ENCODE measurements around the gene BLACAT1.

BLACAT1 gene

GRCh38 chr1:205429762-205430695 is 25.8 kb downstream of the BLACAT1 start:
- Histone ChIP-seq H3K36me3 (no peaks in the 10 kb centered on the region), H3K4me1 (ENCODE audit: control insufficient read depth in 1 of 2, insufficient read depth in 1 of 2, low read depth in 1 of 2, low read length in 1 of 2) (peaks cover 0 to 5% of the 10 kb centered on the region in 2 experiments), H3K27me3 (peaks cover 88% of the 10 kb centered on the region), H3K9me3 (no peaks in the 10 kb centered on the region), H3K27ac (no peak overlapping the region), H3K4me3 (ENCODE audit: low read depth in 1 of 2, low read length in 1 of 2) (no peak overlapping the region)
- no peak for TF ChIP-seq CTCF (IDR thresholded peaks at IDR 0.05)

GRCh38 chr1:205424901-205425600 is 30.8 kb downstream of the BLACAT1 start:
- Histone ChIP-seq H3K4me1 (ENCODE audit: control insufficient read depth in 1 of 2, insufficient read depth in 1 of 2, low read depth in 1 of 2, low read length in 1 of 2) (no peaks in the 10 kb centered on the region), H3K27me3 (peaks cover 94% of the 10 kb centered on the region), H3K36me3 (no peaks in the 10 kb centered on the region), H3K27ac (no peak overlapping the region), H3K4me3 (ENCODE audit: low read depth in 1 of 2, low read length in 1 of 2) (no peak overlapping the region), H3K9me3 (no peaks in the 10 kb centered on the region)
- TF ChIP-seq CTCF (IDR thresholded peaks at IDR 0.05): no peak

GRCh38 chr1:205423814-205424399 is 31.9 kb downstream of the BLACAT1 start:
- no peak for TF ChIP-seq CTCF (IDR thresholded peaks at IDR 0.05)
- H3K27ac ChIP-seq: no peak overlapping the region
- H3K27me3 ChIP-seq: peaks cover 94% of the 10 kb centered on the region
- H3K4me1 ChIP-seq (ENCODE audit: control insufficient read depth in 1 of 2, insufficient read depth in 1 of 2, low read depth in 1 of 2, low read length in 1 of 2): no peaks in the 10 kb centered on the region
- no peaks in the 10 kb centered on the region for H3K36me3 ChIP-seq
- H3K9me3 ChIP-seq: no peaks in the 10 kb centered on the region
- H3K4me3 ChIP-seq (ENCODE audit: low read depth in 1 of 2, low read length in 1 of 2): no peak overlapping the region

- peaks cover 88% of the 10 kb centered on the region for H3K27me3 ChIP-seq
Measured at GRCh38 chr1:205422993-205423642, 32.7 kb downstream of the BLACAT1 start.

More at GRCh38 chr1:205422993-205423642, 32.7 kb downstream of the BLACAT1 start:
- Histone ChIP-seq H3K4me3 (ENCODE audit: low read depth in 1 of 2, low read length in 1 of 2) (no peak overlapping the region), H3K4me1 (ENCODE audit: control insufficient read depth in 1 of 2, insufficient read depth in 1 of 2, low read depth in 1 of 2, low read length in 1 of 2) (no peaks in the 10 kb centered on the region), H3K9me3 (no peaks in the 10 kb centered on the region), H3K36me3 (no peaks in the 10 kb centered on the region), H3K27ac (no peak overlapping the region)
- no peak for TF ChIP-seq CTCF (IDR thresholded peaks at IDR 0.05)

All from neutrophil (primary cell).